ENCODE measurements around the gene NKPD1.

The NKPD1 gene

DNA sequence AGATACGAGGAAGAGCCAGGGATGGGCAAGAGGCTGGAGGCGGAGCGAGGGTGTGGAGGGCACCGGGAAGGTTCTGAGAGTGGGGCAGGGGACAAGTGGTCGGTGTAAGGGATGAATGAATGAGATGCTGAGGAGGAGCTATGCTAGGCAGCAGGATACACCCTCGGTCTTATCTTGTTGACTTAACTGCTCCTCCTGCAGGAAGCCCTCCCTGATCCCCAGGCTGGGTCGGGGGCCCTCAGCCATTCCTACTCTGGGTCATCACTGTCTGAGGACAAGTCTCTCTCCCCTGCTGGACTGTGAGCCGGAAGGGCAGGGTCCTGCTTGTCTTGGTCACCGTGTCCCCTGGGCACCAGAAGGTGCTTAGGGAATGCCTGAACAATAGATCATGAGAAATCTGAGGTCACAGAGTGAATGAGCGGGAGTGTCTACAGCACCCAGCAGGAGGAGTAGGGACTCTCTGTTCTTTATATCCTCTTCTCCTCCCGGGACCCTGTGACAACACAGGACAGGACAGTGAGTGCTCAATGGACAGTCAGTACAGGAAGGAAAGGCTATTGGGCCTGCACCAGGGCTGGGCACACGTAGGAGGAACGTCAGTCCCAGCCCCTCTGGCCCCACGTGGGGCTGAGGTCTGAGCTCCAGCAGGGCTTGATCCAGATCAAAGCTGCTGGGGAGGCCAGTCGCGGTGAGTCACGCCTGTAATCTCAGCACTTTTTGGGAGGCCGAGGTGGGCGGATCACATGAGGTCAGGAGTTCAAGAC, 6.5 kb downstream of the NKPD1 start:
- DNase-seq, result no peak

DNA sequence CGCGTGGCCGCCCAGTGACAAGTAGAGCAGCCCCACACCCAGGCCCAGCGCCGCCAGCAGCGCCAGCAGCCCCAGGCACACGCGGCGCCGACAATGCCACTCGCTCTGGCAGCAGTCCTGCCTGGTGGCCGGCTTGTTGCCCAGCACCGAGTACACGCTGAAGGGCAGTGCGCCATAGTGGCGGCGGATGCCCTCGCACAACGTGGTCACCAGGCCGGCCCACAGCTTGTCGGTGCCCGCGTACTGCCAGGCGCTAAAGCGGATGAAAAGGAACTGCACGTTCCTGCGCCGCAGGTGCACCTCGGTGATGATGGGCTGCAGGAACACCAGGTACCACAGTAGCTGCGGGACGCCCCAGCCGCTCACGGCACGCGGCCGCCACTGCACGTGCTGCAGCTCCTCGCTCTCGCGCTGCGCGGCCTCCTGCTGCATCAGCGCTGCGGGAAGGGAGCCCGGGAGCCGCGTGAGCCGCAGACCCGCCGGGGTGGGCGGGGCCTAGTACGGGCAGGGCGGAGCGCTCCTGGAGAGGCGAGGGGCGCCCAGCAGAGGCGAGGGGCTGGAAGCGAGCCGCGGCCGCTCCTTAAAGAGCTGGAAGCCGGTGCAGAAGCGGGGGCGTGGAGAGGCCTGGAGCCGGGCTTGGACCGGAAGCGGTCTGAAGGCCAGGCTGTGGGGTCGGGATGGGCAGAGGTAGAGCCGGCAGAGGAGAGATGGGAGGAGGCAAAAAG, 7.3 kb downstream of the NKPD1 start:
- peak; percentile 9 to 41 for DNase-seq

DNA sequence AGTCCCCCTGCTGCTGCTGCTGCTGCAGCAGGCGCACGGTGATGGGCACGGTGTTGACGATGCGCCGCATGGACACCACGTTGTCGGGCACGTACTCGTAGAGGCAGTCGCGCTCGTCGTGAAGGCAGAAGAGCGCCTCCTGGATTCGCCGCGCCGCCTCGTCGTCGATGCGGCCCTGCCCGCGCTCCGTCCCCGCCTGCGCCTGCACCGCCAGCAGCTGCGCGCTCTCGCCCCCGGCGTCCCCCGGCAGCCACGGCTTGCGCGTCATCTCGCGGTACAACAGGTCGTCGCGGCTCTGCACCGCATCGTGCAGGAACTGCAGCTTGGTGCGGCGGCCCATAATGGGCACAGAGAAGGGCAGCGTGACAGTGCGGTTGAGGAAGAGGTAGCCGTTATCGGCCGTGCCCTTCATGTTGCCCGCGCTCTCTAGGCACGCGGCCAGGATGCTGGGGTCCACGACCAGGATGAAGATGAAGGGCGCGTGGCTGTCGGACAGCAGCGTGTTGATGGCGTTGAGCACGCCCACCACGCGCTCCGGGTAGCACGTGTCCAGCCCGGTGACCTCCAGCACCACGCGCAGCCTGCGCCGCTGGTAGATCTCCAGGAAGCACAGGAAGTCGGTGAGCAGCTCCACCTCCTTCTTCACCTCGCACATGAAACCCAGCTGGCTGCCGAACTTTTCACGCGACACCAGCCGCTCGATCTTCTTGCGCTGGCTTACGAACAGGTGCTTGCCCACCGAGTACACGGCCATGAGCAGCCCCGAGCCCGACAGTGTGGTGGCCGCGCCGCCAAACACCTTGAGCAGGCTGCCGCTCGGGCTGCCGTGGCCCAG, 8.1 kb downstream of the NKPD1 start:
- DNase-seq, result peak; percentile 29 to 64

DNA sequence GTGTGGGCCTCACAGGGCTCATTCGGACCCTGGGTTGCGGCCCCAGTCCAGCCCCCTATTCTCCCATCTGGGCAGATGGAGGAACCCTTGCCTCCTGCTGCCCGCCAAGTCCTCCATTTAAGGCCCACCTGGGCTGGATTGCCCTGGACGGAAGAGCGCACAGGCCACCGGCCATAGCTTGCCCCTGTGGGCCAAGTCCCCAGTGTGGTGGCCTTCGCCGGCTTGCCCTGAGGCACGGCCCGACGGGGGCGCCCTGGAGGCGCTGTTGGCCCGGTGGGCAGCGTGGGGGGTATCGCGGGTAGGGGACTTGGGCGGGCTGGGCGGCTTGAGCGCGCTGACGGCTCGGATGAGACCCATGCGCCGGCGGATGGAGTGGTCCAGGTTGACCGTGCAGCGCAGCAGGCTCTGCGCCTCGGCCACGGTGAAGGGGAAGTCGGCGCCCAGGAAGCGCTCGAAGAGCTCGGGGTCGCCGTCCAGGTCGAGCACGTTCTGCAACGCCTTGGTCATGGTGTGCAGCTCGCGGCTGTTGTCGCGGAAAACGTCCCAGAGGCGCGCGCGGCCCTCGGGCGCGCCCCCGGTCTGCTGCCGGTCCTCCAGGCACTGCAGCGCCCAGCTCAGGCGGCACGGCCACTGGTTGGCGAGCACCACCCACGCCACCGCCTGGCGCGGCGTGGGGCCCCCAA, 8.8 kb downstream of the NKPD1 start:
- no peak for DNase-seq

DNA sequence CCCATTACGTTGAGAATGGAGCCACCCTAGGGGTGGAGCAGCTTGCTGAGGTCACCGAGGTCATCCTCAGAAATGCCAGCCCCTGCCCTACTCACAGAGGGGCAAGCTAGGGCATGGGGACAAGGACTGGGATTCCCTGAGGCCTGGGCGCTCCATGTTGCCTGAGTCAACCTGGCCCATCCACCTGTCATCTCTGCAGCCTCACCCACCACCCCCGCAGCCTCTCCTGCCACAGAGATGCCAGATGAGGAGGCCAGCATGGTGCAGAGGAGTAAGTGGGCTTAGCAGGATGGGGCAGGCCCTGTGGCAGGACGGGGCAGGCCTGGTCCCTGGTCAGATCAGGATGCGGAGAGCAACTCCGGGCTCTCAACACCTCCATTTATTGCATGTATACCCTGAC, 9.5 kb downstream of the NKPD1 start:
- no peak for DNase-seq

DNA sequence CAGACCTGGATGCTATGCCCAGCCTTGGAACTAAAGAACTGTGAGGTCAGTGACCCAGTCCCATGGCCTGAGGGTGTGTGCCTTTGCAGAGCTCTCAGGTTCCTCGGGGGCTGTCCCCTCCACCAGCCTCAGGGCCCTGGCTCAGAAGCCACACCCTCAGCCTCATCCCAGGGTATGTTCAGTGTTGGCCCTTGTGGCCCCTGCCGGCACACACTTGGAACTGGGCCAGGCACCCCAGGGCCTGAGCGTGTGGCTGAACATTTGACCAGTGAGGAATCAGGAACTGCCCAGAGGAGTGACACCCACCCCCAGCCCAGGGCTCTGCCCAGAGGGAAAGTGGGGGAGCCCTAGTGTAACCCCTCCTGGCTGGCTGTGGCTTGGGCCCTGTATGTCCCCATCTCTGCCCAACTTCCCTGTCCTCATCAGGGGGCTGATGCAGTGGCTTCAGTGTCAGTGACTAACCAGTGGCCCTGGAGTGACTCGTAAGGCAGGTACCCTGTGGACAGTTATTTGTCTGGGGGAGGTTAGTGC, 10.0 kb downstream of the NKPD1 start:
- DNase-seq, result no peak

DNA sequence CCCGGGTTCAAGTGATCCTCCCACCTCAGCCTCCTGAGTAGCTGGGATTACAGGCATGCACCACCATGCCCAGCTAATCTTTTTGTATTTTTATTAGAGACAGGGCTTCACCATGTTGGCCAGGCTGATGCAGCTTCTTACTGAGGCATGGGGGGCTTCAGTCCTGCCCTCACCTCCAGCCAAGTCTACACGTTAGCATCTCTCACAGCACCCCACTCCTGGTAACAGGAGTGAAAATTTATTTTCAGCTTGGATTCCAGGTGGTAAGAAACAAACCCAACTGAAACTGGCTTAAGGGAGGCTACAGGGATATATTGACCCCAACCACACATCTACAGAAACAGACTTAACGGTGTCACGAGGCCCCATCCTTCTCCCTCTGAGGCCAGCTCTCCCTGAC, 10.6 kb downstream of the NKPD1 start:
- no peak for DNase-seq

DNA sequence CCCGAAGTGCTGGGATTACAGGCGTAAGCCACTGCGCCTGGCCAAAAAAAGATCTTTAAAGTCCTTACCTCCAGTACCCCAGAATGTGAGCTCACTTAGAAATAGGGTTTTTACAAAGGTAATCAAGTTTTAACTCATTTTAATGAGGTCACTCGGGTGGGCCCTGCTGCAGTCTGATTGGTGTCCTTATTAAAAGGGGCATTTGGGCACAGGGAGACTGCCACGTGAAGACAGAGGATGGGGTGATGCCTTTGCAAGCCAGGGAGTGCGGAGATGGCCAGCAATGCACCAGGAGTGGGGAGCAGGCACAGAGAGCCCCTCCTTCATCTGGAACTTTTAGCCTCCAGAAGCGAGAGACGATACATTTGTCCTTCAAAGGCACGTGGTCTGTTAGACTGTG, 11.7 kb downstream of the NKPD1 start:
- DNase-seq, result no peak

DNA sequence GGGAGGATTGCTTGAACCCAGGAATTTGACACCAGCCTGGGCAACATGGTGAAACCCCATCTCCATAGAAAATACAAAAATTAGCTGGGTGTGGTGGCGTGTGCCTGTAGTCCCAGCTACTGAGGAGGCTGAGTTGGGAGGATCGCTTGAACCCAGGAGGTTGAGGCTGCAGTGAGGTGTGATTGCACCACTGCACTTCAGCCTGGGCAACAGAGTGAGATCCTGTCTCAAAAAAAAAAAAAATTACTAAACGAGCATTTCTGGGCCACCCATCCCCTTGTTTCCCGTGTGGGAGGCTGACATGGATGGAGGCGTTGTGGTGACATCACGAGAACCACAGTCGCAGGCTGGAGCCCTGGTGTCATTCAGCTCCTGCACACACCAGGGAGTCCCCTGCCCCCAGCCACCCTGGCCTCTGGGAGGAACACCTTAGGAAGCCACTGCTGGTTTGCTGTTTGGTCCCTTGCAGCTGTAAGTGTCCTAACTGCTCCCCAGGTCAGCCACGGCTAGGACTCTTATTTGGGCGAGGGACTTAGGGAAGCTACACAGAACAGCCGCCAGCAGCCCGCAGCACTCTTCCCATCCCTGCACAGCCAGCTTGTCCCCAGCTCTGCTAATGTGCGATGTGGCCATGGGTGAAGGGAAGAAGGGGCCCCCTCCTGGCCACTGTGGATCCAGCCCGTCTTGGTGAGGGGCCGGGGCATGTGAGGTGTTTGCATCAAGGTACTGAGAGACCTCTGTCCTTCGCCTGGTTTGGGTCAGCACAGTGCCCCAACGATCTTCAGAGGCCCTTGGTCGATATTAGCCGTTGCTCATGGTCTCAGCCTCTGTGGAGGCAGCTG, 12.7 kb downstream of the NKPD1 start:
- no peak for DNase-seq

DNA sequence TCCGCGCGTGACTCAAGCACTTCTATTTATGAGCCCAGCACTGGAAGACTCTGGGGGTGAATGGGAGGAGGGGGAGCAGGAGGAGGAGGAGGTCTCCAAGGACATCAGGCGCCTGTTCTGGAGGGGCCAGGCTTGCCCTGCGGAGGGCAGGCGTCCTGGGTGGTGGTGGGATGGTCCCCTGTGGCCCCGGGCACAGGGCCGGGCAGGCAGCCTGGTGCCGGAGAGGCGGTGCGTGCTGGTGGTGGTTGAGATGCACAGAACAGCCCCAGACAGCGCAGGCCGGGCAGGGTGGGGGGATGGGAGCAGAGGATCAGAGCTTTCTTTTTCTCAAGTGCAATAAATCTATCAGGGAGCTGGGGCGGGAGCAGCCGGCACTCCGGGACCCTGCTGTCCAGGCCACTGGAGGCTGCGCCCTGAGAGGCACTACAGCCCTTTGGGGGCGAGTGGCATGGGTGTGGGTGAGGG, 14.0 kb downstream of the NKPD1 start:
- DNase-seq, result no peak

DNA sequence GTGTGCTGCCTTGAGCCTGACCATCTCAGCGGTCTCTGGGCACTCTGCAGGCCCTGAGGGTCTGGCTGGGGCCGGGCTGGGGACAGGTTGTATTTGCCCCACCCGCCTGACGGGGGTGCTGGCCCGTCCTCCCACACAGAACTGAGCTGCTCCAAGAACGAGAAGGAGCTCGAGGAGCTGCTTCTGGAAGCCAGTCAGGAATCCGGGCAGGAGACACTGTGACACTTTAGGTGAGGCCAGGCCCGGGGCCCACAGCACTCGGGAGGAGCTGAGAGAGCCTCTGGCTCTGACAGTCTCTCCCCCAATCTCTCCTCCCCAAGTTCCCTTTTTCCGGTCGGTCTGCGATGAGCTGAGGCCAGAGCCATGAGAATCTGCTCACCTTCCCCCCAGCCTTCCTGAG, 14.5 kb downstream of the NKPD1 start:
- DNase-seq, result no peak

DNA sequence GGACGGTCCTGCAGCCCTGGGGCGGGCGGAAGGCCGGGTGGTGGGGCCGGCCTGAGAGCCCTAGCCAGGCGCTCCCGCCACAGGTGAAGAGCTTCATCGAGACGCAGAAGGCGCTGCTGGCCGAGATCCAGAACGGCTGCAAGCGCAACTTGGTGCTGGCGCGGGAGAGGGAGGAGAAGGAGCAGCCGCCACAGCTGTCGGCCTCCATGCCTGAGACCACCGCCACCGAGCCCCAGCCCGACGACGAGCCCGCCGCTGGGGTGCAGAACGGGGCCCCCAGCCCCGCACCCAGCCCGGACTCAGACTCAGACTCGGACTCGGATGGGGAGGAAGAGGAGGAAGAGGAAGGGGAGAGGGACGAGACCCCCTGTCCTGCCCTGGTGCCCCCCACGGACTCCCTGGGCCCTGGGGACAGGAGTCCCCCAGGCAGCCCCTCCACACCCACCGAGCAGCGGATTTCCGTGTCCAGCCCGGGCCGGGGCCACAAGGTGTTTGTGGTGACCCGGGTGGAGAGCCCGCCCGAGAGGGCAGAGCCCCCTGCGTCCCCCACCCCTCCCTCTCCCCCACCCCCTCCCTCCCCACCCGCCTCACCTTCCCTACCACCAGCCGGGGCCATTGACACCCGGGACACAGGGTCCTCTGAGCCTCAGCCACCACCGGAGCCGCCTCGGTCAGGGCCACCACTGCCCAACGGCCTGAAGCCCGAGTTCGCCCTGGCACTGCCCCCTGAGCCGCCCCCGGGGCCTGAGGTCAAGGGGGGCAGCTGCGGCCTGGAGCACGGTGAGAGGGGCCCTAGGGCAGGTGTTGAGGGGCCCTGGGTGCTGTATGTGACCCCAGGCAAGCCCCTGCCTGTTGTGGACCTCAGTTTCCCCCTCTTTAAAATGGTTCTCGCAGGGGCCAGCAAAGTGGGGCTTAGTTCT, 15.3 kb downstream of the NKPD1 start:
- no peak for DNase-seq

DNA sequence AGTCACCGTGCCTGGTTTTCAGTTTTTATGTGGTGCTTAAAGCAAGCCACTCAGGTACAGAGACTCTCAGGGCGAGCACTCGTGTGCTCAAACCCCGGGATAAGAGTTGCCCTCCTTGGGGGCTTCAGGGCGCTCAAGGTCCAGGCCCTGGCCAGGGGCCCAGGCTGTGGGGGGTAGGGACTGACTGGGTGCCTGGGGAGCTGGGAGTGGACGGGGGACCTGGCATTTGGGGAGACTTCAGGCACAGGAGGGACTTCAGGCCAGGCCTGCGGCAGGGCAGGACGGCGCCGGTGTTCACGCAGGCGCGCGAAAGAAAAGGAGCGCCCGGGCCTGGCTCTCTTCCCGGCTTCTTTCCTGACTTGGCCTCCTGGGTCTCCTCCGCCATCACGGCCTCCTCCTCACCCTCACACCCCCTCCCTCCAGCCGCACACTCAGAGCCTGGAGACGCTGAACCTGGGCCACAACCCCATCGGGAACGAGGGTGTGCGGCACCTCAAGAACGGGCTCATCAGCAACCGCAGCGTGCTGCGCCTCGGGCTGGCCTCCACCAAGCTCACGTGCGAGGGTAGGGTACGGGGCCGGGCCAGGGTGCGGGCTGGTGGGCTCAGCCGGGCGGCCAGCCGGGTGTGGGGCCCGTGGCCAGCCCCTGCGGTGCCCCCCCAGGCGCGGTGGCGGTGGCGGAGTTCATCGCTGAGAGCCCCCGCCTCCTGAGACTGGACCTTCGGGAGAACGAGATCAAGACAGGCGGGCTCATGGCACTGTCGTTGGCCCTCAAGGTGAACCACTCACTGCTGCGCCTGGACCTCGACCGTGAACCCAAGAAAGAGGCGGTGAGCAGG, 16.1 kb downstream of the NKPD1 start:
- no peak for DNase-seq

DNA sequence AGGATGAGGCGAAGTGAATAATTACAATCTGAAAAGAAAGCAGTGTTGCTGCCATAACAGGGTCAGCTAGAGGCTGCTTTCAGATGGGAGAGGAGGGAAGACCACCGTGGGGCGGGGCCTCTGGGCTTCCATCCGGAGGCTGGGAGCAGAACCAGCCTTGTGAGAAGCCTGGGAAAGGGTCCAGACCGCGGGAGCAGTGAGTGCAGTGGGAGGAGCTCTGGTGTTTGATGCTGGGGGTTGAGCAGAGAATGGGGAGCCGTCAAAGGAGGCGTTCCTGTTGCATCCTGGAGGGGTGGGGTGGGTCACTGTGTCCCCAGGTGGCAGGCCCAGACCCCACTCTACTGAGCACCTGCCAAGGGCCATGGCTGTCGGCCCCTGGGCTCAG, 18.1 kb downstream of the NKPD1 start:
- DNase-seq, result no peak

DNA sequence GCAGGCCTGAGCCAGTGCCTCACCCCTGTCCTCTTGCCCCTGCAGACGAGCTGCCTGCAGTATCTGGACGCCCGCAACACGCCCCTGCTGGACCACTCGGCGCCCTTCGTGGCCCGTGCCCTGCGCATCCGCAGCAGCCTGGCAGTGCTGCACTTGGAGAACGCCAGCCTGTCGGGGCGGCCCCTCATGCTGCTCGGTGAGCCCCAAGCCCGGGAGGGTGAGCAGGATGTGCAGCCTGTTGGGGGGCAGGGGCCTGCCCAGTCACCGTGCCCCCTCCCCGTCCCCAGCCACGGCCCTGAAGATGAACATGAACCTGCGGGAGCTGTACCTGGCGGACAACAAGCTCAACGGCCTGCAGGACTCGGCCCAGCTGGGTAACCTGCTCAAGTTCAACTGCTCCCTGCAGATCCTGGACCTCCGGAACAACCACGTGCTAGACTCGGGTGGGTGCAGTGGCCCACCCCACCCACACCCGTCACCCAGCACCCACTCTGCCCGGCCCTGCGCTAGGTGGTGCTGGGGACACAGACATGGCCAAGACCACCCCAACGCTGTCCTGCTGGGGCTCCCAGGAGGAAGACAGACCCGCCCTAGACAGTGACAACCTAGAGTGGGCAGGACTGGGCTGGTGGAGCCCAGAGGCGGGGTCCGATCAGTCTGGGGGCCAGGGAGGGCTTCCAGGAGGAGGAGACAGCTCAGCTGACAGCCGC, 18.6 kb downstream of the NKPD1 start:
- DNase-seq, result no peak

DNA sequence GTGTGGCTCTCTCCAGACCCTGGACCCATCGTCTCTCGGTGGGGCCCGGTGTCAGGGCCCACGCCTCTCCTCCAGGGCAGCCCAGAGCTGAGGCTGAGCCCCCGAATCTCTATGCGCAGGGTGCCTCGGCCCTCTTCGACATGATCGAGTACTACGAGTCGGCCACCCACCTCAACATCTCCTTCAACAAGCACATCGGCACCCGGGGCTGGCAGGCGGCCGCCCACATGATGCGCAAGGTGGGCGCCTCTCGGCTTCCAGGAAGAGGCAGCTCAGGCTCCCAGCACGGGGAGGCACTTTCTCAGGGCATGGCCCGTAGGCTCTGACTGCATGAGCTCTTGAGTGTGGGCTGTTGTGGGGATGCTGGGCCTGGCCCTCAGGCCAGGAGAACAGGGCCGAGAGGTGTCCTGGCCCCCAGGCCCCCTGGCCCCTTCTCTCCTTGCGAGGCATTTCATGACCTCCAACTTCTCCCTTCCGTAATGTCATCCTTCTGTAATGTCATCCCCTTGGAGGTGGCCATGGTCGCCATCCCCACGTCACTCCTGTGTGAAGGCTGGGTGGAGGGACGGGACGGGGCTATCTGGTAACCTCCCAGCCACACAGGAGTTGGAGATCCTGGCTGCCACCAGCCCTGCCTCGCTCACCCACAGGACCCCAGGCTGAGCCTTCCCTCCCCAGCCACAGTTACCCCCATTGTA, 19.4 kb downstream of the NKPD1 start:
- no peak for DNase-seq

DNA sequence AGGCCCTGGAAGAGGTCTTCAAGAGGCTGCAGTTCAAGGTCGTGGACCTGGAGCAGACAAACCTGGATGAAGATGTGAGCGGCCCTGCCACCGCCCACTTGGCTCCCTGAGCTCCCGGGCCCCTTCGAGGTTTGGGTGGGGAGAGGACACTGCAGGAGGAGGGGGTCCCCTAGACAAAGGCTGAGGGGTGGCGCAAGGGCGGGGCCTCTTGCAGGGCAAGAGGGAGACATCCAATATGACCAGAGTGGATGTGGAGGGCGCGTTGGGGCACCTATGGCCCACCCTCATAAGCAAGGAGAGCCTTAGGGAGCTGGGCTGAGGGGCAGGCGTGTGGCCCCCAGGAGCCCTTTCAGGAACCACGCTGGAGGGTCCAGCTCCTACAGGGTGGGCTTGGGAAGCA, 20.2 kb downstream of the NKPD1 start:
- DNase-seq, result no peak

DNA sequence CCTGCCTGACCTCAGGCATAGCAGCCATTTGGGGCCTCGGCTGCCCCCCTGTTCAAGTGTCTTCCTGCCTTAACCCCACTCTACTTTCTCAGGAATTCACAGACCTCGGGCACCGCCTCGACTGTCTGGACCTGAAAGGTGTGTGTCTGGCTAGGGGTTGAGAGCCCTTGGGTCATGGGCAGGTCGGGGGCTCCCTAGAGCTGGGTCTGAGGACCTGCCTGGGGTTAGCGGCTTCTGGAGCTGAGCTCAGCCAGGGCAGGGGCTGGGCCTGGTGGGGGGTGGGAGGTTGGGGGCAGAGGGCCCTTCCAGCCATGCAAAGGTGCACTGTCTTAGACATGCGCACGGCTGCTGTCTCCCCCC, 20.7 kb downstream of the NKPD1 start:
- DNase-seq, result no peak
